GM18507 (cell line): ENCODE data around the gene PHOSPHO1.
"Not testable (repeated sequence)": the region's sequence is repeated elsewhere in the genome, so short reads cannot be mapped to it uniquely, and the experiment has no call there.

Experiments
- DNase-seq: peaks from one replicate; pipeline ENCODE4 v3.0.0; 2011; ENCODE audit warnings: low read depth; ENCODE audit not compliant: insufficient read length; ENCODE audit errors: extremely low spot score
- FAIRE-seq: peaks from 2 replicates; lab custom pipeline; 2011; peaks lifted over from hg19 to GRCh38; lab: Jason Lieb, UNC

The PHOSPHO1 gene, protein sequence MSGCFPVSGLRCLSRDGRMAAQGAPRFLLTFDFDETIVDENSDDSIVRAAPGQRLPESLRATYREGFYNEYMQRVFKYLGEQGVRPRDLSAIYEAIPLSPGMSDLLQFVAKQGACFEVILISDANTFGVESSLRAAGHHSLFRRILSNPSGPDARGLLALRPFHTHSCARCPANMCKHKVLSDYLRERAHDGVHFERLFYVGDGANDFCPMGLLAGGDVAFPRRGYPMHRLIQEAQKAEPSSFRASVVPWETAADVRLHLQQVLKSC

DNA sequence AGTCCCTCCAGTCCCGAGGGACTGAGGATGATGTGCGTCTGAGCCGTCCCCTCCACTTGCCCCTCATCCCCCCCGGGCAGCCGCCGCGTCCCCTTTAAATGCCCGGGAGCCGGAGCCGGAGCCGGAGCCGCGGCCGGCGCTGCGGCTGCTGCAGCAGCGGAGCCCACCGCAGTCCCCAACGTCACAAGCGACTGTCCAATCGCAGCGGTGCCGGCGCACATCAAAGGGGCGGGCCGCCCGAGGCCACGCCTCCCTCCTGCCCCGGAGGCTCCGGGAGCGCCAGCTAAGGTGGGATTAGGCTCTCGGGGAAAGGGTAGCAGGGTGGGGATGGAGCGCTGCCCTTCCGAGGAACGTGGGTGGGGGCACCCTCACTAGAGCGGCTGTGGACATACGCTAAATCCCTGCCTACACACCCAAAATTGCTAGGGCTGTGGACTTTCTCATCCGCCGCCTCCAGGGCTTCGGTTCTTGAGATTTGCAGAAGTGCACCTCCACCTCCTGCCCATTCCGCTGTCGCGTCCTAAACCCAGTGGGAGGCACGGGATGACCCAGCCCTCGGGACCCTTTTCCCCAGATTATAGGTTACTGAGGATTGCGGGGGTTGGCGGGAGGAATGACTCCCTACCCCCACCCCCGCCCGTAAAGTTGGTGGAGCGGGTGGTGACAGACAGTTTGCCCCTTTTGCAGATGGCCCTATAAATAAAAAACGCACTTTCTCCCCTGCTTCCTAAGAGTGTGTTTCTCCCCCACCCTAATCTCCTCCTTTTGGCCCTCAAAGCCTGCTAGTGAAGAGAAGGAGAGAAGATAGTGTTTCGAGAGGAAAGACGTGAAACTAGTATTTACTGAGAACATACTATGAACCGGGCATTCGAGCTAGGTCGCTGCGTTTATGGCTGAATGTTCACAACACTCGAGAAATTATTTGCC, at the start of gene PHOSPHO1:
Gene PHOSPHO1, minus strand, starts transcription at position 152 of the 927 bp plus-strand sequence. CDS start 4,096 bp downstream, outside the sequence.
- FAIRE-seq: peak; percentile 73
- peak; percentile 88 for DNase-seq

DNA sequence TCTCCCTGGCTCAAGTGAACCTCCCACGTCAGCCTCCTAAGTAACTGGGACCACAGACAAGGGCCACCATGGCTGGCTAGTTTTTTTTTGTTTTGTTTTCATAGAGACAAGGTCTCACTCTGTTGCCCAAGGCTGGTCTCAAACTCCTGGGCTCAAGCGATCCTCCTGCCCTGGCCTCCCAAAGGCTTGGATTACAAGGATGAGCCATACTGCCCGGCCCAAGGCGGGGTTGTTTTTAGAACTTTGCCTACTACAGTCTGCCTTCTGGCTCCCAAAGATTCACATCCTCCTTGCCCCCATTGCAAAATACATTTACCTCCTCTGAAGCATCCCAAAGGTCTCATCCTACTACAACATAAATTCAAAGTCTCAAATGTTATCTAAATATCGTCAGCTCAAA, 49.5 kb upstream of the PHOSPHO1 start:
- DNase-seq: no peak
- no peak for FAIRE-seq

DNA sequence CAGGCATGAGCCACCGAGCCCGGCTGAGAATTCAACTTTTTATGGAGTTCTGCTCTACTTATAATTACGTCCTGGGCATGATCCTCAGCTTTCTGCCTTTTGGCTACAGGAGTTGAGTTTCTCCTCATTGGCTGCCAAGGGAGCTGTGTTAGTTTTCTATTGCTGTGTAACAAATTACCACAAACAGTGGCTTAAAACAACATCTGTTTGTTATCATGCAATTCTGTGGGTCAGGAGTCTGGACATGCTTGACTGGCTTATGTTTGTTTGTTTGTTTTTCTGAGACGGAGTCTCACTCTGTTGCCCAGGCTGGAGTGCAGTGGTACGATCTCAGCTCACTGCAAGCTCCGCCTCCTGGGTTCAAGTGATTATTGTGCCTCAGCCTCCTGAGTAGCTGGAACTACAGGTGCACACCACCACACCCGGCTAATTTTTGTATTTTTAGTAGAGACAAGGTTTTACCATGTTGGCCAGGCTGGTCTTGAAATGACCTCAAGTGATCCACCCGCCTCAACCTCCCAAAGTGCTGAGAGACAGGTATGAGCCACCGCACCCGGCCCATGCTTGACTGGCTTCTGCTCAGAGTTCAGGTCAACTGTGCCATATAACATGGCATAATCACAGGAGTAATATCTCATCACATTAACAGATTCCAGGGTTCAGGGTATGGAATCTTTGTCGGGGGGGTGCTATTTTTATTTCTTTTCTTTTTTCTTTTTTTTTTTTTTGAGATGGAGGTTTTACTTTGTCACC, 48.9 kb upstream of the PHOSPHO1 start:
- DNase-seq, FAIRE-seq: not testable (repeated sequence)

DNA sequence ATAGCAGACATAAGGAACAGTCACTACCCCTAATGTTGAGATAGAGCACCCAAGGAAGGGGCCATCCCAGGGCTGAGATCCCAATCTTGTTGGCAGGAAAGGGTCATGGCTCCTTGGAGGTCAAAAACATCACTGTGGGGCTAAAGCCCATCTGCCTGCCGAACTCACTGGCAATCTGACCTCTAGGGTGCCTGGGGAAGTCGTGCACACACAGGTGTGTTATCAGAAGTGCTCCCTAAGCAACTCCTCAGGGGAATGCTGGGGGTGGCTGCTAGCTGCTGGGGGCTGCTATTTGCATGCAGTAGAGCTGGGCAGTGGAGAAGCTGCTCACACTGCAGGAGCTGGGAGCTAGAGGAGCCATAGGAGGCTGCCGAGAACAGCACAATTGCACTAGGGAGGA, 47.5 kb upstream of the PHOSPHO1 start:
- FAIRE-seq (no peak), DNase-seq (no peak)

DNA sequence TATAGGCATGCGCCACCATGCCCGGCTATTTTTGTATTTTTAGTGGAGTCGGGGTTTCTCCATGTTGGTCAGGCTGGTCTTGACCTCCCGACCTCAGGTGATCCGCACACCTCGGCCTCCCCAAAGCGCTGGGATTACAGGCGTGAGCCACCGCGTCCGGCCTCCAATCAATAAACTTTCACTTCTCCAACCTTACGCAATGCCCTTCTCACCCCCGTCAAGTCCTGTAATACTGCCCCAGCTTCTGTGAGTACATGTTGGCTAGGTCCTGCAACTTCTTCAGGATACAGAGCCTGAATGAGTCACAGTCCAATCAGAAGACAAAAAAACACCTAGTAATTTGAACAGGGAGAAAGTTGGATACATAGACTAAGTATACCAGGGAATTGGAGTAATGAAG, 47.1 kb upstream of the PHOSPHO1 start:
- DNase-seq (no peak), FAIRE-seq (no peak)

DNA sequence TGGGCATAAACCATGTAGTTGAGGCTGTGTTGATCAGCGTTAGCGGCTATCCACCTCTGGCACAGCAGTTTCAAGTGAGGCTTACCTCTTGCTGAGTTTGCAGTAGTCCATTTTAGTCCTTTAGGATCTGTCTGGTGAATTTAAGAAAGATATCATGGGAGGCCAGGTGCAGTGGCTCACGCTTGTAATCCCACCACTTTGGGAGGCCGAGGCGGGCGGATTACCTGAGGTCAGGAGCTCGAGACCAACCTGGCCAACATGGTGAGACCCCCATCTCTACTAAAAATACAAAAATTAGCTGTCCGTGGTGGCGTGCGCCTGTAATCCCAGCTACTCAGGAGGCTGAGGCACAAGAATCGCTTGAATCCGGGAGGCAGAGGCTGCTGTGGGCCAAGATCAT, 45.4 kb upstream of the PHOSPHO1 start:
- FAIRE-seq, DNase-seq: not testable (repeated sequence)

DNA sequence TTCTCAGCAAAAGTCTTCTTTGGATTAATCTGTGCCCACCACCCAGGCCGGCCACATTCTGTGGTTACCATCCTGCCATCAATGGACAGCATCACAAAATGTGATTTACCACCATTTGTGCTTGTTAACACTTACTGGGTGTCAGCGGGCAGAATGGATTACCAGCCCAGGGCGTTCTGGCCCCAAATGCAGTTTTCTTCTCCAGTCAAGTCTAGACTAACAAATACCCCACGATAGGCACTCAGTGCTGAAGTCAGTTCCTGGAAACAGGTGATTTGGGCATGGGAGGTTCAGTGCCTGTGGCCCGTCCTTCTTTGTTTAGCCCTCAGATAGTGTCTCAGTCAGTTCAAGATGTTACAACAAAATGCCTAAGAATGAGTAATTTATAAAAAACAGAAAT, 38.8 kb upstream of the PHOSPHO1 start:
- FAIRE-seq (no peak), DNase-seq (no peak)

DNA sequence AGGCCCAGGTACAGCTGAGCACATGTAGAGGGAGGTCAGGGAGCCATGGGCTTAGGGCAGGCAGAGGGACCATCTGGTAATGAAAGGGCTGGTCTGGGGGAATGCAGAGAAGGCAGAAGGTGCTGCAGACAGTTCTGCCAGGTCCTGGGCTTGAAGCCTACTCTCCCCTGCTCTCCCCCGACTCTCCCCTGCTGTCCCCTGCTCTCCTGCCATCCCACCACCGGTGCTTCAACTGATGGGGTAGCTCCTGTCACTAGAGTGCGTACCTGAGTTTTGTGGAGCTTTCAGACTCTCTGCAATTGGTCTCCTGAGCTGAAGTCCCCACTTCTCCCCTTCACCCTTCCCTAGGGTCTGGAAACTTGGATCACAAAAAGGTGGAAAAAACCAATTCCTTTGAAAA, 37.3 kb upstream of the PHOSPHO1 start:
- DNase-seq: no peak
- FAIRE-seq: no peak

DNA sequence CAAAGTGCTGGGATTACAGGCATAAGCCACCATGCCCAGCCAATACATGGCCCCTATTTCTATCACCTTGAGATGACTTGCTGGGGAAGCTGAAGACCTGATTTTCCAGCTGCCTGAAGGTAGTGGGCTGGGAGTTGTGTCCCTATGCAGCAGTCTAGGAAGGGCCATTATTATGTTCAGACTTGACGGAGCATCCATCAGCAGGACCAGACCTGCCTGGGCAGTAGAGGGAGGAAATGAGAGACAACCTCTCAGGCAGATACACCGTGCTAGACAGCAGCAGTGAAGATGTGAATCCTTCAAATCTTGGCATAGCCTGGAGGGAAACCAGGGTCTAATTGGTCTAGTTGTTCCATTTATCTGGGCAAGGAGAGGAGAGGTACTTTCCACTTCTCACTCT, 35.6 kb upstream of the PHOSPHO1 start:
- FAIRE-seq (no peak), DNase-seq (no peak)

DNA sequence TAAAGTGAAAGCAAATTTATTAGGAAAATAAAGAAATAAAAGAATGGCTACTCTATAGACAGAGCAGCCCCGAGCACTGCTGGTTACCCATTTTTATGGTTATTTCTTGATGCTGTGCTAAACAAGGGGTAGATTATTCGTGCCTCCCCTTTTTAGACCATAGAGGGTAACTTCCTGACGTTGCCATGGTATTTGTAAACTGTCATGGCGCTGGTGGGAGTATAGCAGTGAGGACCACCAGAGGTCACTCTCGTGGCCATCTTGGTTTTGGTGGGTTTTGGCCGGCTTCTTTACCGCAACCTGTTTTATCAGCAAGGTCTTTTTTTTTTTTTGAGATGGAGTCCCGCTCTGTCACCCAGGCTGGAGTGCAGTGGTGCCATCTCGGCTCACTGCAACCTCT, 31.0 kb upstream of the PHOSPHO1 start:
- not testable (repeated sequence) for DNase-seq, FAIRE-seq

DNA sequence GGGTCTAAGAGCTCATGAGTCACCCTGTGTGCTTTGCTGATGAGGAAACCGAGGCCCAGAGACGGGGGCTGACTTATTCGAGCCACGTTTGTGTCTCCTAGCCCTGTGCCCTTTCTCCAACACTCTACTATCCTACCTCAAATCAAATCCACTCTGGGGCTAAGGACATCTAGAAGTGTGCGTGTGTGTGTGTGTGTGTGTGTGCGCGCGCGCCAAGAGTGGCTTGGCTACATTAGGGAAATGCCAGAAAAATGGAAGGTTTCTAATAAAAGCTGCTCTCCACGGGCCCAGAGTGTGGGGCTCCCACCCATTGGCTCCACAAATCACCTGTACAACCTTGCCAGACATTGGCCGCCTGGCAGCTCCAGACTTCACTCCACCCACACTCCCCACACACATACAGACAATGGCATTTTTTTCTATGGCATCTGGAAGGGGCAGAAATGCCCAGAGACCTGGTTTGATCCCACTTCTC, 30.3 kb upstream of the PHOSPHO1 start:
- DNase-seq (no peak), FAIRE-seq (no peak)

DNA sequence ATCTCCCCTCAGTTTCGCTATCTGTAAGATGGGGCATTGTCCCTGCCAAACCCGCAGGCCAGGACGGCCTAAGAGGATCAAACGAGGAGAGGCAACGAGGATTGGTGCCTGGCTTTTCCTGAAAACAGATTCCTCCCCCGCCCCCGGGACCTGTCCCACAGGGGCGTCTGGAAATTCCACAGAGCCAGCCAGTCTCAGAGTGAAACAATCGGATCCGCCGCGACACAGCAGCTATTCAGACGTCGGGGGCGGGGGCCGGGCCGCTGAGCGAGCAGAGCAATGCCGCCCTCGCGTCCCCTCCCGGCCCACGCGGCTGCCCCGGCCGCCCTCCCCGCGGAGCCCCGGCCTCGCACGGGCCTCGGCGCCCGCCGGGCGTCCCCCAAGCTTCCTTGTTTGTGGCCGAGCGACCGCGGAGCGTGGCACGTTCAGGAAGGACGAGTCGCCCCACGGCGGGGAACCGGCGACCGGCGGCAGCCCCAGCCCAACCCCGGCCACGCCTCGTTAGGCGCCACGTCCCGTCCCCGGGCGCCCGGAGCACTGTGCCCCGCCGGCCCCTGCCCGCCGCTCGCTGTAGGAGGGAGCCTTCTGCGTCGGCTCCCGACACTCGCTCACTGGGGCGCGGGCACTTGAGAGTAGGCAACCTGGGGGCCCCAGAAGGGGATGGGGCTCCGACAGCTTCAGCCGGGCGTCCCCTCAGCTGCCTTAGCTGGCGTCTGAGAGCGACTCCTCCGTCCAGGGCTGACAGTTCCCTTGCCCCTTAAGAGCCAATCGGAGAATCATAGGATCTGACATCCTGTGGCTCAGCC, 29.6 kb upstream of the PHOSPHO1 start:
- no peak for FAIRE-seq
- DNase-seq: peak; percentile 32

DNA sequence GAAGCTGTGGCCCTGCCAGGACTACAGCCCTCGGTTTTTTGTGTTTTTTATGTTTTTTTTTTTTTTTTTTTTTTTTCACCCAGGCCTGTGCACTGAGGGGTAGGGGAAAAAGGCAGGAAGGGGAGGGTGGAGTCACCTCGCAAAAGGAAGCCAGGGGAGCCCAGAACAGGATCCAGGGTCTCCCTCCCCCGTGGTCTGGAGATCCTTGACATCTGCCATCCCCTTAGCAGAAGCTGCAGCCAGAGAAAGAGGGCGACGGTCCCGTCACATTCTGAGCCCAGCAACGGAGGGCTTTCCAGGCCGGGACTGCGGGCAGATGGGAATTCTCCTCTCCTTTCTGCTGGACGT, 29.1 kb upstream of the PHOSPHO1 start:
- FAIRE-seq (no peak), DNase-seq (no peak)

DNA sequence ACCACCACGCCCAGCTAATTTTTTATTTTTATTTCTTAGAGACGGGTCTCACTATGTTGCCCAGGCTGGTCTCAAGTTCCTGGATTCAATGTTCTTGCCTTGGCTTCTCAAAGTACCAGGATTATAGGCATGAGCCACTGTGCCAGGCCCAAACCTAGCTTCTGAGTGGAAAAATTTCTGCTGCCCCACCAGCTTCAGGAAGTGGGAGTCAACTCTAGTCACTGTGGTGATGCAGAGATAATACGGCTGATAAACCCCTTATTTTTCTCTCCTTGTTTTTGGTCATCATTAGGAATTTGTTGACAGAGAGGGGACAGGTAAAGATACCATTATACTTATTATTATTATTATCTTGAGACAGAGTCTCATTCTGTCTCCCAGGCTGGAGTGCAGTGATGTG, 27.8 kb upstream of the PHOSPHO1 start:
- DNase-seq: no peak
- no peak for FAIRE-seq

DNA sequence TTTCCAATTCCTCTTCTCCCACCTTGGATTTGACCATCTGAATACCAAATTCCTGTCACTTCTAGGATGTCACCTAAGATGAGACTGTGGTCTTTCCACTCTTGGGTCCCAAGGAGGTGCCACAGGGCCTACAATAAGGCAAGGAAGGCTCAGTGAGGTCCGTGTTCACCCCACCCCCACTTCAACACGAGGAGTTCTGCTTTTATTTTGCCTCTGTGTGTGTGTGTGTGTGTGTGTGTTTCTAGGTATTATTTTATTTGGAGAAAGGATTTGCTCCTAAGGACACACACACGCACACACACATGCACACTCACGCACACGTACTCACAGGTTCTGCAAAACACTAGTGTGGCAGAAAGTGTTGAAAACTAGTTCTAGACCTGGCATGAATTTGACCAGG, 24.5 kb upstream of the PHOSPHO1 start:
- FAIRE-seq (no peak), DNase-seq (no peak)

DNA sequence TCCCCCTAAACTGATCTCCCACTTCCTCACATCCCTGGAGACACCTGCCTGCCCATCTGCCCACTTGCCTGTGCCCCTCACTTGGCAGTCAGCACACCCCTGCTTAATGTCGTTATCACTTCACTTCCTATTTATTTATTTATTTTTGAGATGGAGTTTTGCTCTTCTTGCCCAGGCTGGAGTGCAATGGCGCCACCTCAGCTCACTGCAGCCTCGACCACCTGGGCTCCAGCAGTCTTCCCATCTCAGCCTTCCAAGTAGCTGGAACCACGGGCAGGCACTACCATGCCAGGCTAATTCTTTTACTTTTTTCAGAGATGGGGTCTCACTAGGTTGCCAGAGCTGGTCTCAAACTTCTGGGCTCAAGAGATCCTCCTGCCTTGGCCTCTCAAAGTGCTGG, 23.5 kb upstream of the PHOSPHO1 start:
- FAIRE-seq (no peak), DNase-seq (no peak)

DNA sequence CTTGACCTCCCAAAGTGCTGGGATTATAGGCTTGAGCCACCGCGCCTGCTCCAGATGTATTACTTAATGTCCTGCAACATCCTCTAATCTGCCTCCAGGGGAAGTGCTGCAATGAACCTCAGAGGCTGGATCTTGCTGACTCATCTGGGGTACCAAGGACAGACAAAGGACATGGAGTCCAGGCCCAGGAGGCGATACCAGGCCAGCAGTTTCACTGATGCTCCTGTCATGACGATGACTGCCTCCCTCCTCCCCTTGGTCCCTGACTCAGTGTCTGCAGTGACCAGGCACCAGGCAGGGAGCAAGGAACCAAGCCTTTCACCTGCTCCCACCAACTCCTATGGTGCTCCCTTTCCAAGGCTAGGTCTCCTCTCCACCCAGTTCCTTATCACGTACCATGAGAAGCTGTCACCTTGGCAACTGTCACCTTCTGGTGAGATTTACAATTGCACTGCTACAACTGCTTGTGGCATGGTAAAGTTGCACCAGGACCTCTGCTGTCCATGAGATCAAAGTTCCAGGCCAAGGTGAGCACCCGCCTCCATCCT, 21.6 kb upstream of the PHOSPHO1 start:
- no peak for DNase-seq
- FAIRE-seq: no peak

DNA sequence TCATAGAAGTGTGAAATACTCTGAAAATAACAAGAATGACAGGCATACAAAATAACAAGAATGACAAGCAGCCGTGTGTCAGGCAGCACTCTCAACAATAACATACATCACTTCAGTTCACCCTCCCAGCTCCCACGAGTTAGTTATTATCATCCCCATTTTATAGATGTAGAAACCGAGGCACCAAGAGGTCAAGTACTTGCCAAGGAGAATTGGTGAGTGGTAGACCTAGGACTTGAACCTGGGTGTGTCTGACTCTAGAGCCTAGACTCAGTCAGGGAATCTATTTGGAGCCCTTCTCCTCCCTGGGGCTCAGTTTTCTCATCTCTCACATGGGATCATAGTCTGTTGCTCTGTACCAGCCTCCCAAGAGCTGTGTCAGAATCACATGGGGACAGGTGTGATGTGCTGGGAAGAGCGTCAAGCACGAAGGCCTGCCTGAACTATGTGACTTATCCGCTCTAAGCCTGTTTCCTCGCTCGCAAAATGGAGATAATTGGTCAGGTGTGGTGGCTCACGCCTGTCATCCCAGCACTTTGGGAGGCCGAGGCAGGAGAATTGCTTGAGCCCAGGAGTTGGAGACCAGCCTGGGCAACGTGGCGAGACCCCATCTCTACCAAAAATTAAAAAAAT, 19.4 kb upstream of the PHOSPHO1 start:
- no peak for FAIRE-seq

More for the DNA sequence above, 19.4 kb upstream of the PHOSPHO1 start:
- DNase-seq: no peak
